Activated CD4-positive, alpha-beta T cell treated with anti-CD3 and anti-CD28 coated beads, Interleukin-10, Interleukin-2, amounts not matched to agents 100 ng/mL and 50 ng/mL, durations not matched to agents 16 hours and 8 hours (primary cell): ENCODE measurements around the gene GPX8.

ENCODE experiments used
- DNase-seq: peaks from one replicate; pipeline ENCODE4 v3.0.0-alpha.2; 2020

The GPX8 gene

GRCh38 chr5:55172937-55173686 lies 13.1 kb downstream of the GPX8 start, which contains the start of gene CDC20B:
Gene CDC20B (minus strand): TSS chr5:55173177. CDS start chr5:55173000, 177 bp downstream.
- peak; percentile 81 for DNase-seq

GRCh38 chr5:55173687-55174230 lies 13.8 kb downstream of the GPX8 start:
- DNase-seq = no peak

- no peak for DNase-seq
These were observed 15.8 kb downstream of the GPX8 start for GRCh38 chr5:55175781-55176175.

GRCh38 chr5:55176176-55176818 lies 16.3 kb downstream of the GPX8 start:
- peak; percentile 27 for DNase-seq

GRCh38 chr5:55177078-55177477 lies 17.1 kb downstream of the GPX8 start:
- DNase-seq = no peak

- DNase-seq = no peak
These were observed 20.0 kb downstream of the GPX8 start for GRCh38 chr5:55180016-55180415.

GRCh38 chr5:55187370-55187769 lies 27.4 kb downstream of the GPX8 start:
- no peak for DNase-seq

GRCh38 chr5:55188656-55189540 lies 28.9 kb downstream of the GPX8 start:
- DNase-seq = no peak

- no peak for DNase-seq
These were observed 31.2 kb downstream of the GPX8 start for GRCh38 chr5:55191165-55191564.

- no peak for DNase-seq
These were observed 45.0 kb downstream of the GPX8 start for GRCh38 chr5:55205001-55205400.

GRCh38 chr5:55211184-55211874 lies 51.4 kb downstream of the GPX8 start:
- DNase-seq = no peak
